GM12878 (cell line): Measurements from ENCODE around the gene LRIT1. TPM values are rescaled to one million over a fixed set of nuclear protein-coding genes. Genes with fewer than 3 reads are reported as not detected.

Experiments
- ATAC-seq: fragments of 200-7000 bp; cut with Tn5 transposase; 3 replicates; pipeline ENCODE4 v1.9.1; 2020; ENCODE audit warnings: mild to moderate bottlenecking, moderate library complexity
- BruUV-seq: library from RNA; stranded (reverse); fragments of 400-500 nt; replicated peaks from 2 replicates; lab custom pipeline; 2021; lab: Mats Ljungman, UMichigan
- CTCF ChIA-PET: fragments of 300-600 bp; sonication (Branson Sonifier 250); formaldehyde crosslinking; extraction: SDS; loops from one replicate; lab custom pipeline; 2021; ENCODE audit warnings: inconsistent platforms; lab: Yijun Ruan, JAX
- POLR2A ChIA-PET: fragments of 350-600 bp; formaldehyde crosslinking; extraction: SDS; loops from one replicate; lab custom pipeline; 2021; ENCODE audit warnings: inconsistent platforms; lab: Charles Lee
- RAD21 ChIA-PET: fragments of 300-600 bp; sonication (Branson Sonifier 250); formaldehyde crosslinking; loops from one replicate; lab custom pipeline; 2023; ENCODE audit warnings: antibody characterized with exemption; ENCODE audit not compliant: unreplicated experiment; lab: Charles Lee
- SMC1A ChIA-PET: fragments of 300-600 bp; sonication (Branson Sonifier 250); formaldehyde crosslinking; loops from one replicate; lab custom pipeline; 2023; ENCODE audit not compliant: unreplicated experiment, uncharacterized antibody; lab: Charles Lee
- DNase-seq: peaks from one replicate; pipeline ENCODE4 v3.0.0-alpha.2; 2011; ENCODE audit warnings: low read depth, low spot score
- FAIRE-seq: peaks from 3 replicates; lab custom pipeline; 2011; peaks lifted over from hg19 to GRCh38; lab: Jason Lieb, UNC
- H2AFZ ChIP-seq: 2 replicates; pipeline ENCODE4 v1.6.0; 2011; ENCODE audit warnings: low read depth, low read length, control low read depth; ENCODE audit not compliant: control insufficient read depth
- H3K27ac ChIP-seq: 2 replicates; pipeline ENCODE4 v1.5.1; 2011; ENCODE audit warnings: control low read depth; ENCODE audit not compliant: control insufficient read depth, insufficient read depth
- H3K27me3 ChIP-seq, 2 experiments: replicated peaks in 1 of 2; 2 replicates each; pipeline versions ENCODE4 v1.6.0 to v1.6.1; 2011; ENCODE audit warnings: low read length in 1 of 2; ENCODE audit not compliant: control insufficient read depth in 2 of 2, insufficient read depth in 2 of 2
- H3K36me3 ChIP-seq, 2 experiments: 2 replicates each; pipeline ENCODE4 v1.5.1; 2011; ENCODE audit warnings: low read length in 1 of 2; ENCODE audit not compliant: control insufficient read depth in 2 of 2, insufficient read depth in 2 of 2
- H3K4me1 ChIP-seq: 2 replicates; pipeline ENCODE4 v1.6.1; 2011; ENCODE audit warnings: mild to moderate bottlenecking, low read length, moderate library complexity, mixed read lengths; ENCODE audit not compliant: control insufficient read depth, insufficient read depth
- H3K4me2 ChIP-seq: 2 replicates; pipeline ENCODE4 v1.6.0; 2011; ENCODE audit warnings: control low read depth; ENCODE audit not compliant: control insufficient read depth, insufficient read depth
- H3K4me3 ChIP-seq: fragments of 200-600 bp; sonication (generic); 2 replicates; pipeline ENCODE4 v1.5.1; 2016
- H3K79me2 ChIP-seq: 2 replicates; pipeline ENCODE4 v1.6.0; 2011; ENCODE audit warnings: low read length; ENCODE audit not compliant: control insufficient read depth, insufficient read depth
- H3K9ac ChIP-seq: 2 replicates; pipeline ENCODE4 v1.8.0; 2011; ENCODE audit warnings: low read length, control low read depth, mixed read lengths; ENCODE audit not compliant: control insufficient read depth, insufficient read depth
- H3K9me3 ChIP-seq: replicated peaks from 3 replicates; pipeline ENCODE4 v1.5.1; 2011; ENCODE audit warnings: mild to moderate bottlenecking, low read length; ENCODE audit not compliant: control insufficient read depth, insufficient read depth
- H4K20me1 ChIP-seq: 2 replicates; pipeline ENCODE4 v1.6.0; 2011; ENCODE audit not compliant: control insufficient read depth, insufficient read depth
- ATF2 ChIP-seq: IDR thresholded peaks from 2 replicates; pipeline ENCODE4 v1.6.1; 2012; ENCODE audit warnings: low read length, inconsistent platforms
- CREB1 ChIP-seq: IDR thresholded peaks from 2 replicates; pipeline ENCODE4 v1.6.1; 2012; ENCODE audit warnings: low read depth, mild to moderate bottlenecking, inconsistent platforms
- FOS ChIP-seq: IDR thresholded peaks from 3 replicates; pipeline ENCODE4 v1.6.1; 2011; ENCODE audit warnings: borderline replicate concordance; ENCODE audit not compliant: insufficient read length; ENCODE audit errors: extremely low read depth
- HDAC6 ChIP-seq: fragments of 200-600 bp; sonication (generic); IDR thresholded peaks from one replicate; pipeline ENCODE4 v1.8.0; 2017; ENCODE audit warnings: antibody characterized with exemption; ENCODE audit not compliant: unreplicated experiment
- IKZF1 ChIP-seq: fragments of 450-650 bp; conservative IDR thresholded peaks from 2 replicates; pipeline ENCODE4 v1.6.1; 2017; ENCODE audit warnings: antibody characterized with exemption, mild to moderate bottlenecking
- PML ChIP-seq: IDR thresholded peaks from 2 replicates; pipeline ENCODE4 v1.6.1; 2012; ENCODE audit warnings: low read length, inconsistent platforms
- POLR2AphosphoS2 ChIP-seq: IDR thresholded peaks from 2 replicates; pipeline ENCODE4 v1.6.1; 2011; ENCODE audit warnings: low read depth, mild to moderate bottlenecking, low read length, improper control_type of control experiment, moderate library complexity
- POLR2AphosphoS5 ChIP-seq: IDR thresholded peaks from 2 replicates; pipeline ENCODE4 v1.6.1; 2011; ENCODE audit warnings: mild to moderate bottlenecking, low read length, inconsistent platforms
- RUNX3 ChIP-seq: IDR thresholded peaks from 2 replicates; pipeline ENCODE4 v1.6.1; 2012; ENCODE audit warnings: low read length, inconsistent platforms
- SMARCA5 ChIP-seq: fragments of 450-650 bp; IDR thresholded peaks from 2 replicates; pipeline ENCODE4 v1.6.1; 2017; ENCODE audit warnings: mild to moderate bottlenecking
- SREBF2 ChIP-seq: IDR thresholded peaks from 2 replicates; pipeline ENCODE4 v1.6.1; 2012; ENCODE audit warnings: mild to moderate bottlenecking, low read length
- STAT1 ChIP-seq: fragments of 450-650 bp; conservative IDR thresholded peaks from 2 replicates; pipeline ENCODE4 v1.6.1; 2014; ENCODE audit warnings: antibody characterized with exemption, mild to moderate bottlenecking
- SUPT20H ChIP-seq: IDR thresholded peaks from 2 replicates; pipeline ENCODE4 v1.6.1; 2011; ENCODE audit warnings: low read depth, mild to moderate bottlenecking, low read length, moderate library complexity, borderline replicate concordance; ENCODE audit not compliant: control insufficient read depth
- ZSCAN29 ChIP-seq: fragments of 450-650 bp; IDR thresholded peaks from 2 replicates; pipeline ENCODE4 v1.6.1; 2017; ENCODE audit warnings: mild to moderate bottlenecking, moderate library complexity
- WGBS: methylation state at CpG from one replicate; pipeline ENCODE4 v1.1.6; 2016; ENCODE audit warnings: low lambda C conversion rate; ENCODE audit not compliant: insufficient replicate concordance, insufficient coverage; ENCODE audit errors: missing lambda C conversion rate; 5-methylcytosine and 5-hydroxymethylcytosine counted together
- in situ Hi-C: fragments of 300-500 bp; cut with MboI; formaldehyde crosslinking; loops from 9 replicates; pipeline ENCODE4 v1.14.3; 2018; ENCODE audit warnings: mixed read lengths
- intact Hi-C: fragments of 100-400 bp; cut with micrococcal nuclease; formaldehyde crosslinking; loops from one replicate; pipeline ENCODE4 v1.14.2; 2022; ENCODE audit not compliant: unreplicated experiment
- polyA plus RNA-seq, 11 experiments: library from polyadenylated mRNA; depleted of rRNA in 4 of 11; unstranded in 6 of 11; stranded (reverse) in 5 of 11; fragments of >200 nt; fragmentation: Nextera tagmentation in 4 of 11; fragmentation: Illumina TruSeq in 1 of 11; extraction: Ambion mirVana in 4 of 11; extraction: Trizol in 1 of 11; gene quantifications; 1 replicate in 1 of 11; 2 replicates in 10 of 11; pipeline versions ENCODE4 v1.2.1 to v1.2.3, GENCODE V29; 2011 to 2016; ENCODE audit warnings: inconsistent platforms in 2 of 11, missing spikeins in 2 of 11, low read depth in 1 of 11
- total RNA-seq, 4 experiments: library from RNA; depleted of rRNA in 3 of 4; stranded (reverse); fragments of >200 nt in 3 of 4; fragmentation: Illumina TruSeq in 1 of 4; extraction: Trizol in 1 of 4; gene quantifications; 2 replicates each; pipeline versions ENCODE4 v1.2.1 to v1.2.3, GENCODE V29; 2013 to 2021
- TF ChIP-seq, protein P1 (sequence below): IDR thresholded peaks from 2 replicates; pipeline ENCODE4 v1.6.1; 2011; ENCODE audit warnings: borderline replicate concordance, low read depth, mild to moderate bottlenecking, moderate library complexity, low read length; ENCODE audit not compliant: insufficient read depth, poor library complexity, severe bottlenecking
- TF ChIP-seq, protein P2 (sequence below): fragments of 450-650 bp; formaldehyde crosslinking; IDR thresholded peaks from 2 replicates; pipeline ENCODE4 v1.4.0; 2022; ENCODE audit warnings: mild to moderate bottlenecking, moderate library complexity
- TF ChIP-seq, protein P3 (sequence below): fragments of 450-650 bp; conservative IDR thresholded peaks from 2 replicates; pipeline ENCODE4 v1.6.1; 2017; ENCODE audit warnings: mild to moderate bottlenecking, moderate library complexity

LRIT1 gene
- total and polyA plus RNA-seq, 10 of the 15 experiments (the other 5 are each of a cell fraction or from before 2014, with no cell fraction given), result not detected

- H3K9ac ChIP-seq, result no peak overlapping the region
- intact Hi-C loops (no loop called here), in situ Hi-C loops (no loop called here)
- ATAC-seq (no peak), DNase-seq (no peak), FAIRE-seq (no peak)
- no peaks in the 10 kb centered on the region for H3K4me1 ChIP-seq
- ChIA-PET POLR2A (no interaction called here), RAD21 (no interaction called here), SMC1A (no interaction called here), CTCF (interaction anchor here (0.6 to 1.4 kb wide), 2 partner anchors 96 to 294 kb away, joined by 3 read pairs; no protein-coding TSS in a partner anchor)
- no peaks in the 10 kb centered on the region for H3K79me2 ChIP-seq
- no peak overlapping the region for H3K27ac ChIP-seq
- TF ChIP-seq POLR2AphosphoS5, result no peak
- no peak for TF ChIP-seq CREB1
- TF ChIP-seq SMARCA5, result no peak
- no peak for TF ChIP-seq ATF2
- TF ChIP-seq HDAC6, result no peak
- TF ChIP-seq SUPT20H, result no peak
- TF ChIP-seq RUNX3, result no peak
- TF ChIP-seq, protein P1, sequence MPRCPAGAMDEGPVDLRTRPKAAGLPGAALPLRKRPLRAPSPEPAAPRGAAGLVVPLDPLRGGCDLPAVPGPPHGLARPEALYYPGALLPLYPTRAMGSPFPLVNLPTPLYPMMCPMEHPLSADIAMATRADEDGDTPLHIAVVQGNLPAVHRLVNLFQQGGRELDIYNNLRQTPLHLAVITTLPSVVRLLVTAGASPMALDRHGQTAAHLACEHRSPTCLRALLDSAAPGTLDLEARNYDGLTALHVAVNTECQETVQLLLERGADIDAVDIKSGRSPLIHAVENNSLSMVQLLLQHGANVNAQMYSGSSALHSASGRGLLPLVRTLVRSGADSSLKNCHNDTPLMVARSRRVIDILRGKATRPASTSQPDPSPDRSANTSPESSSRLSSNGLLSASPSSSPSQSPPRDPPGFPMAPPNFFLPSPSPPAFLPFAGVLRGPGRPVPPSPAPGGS, result no peak
- TF ChIP-seq STAT1, result no peak
- no peak for TF ChIP-seq IKZF1
- TF ChIP-seq, protein P2, sequence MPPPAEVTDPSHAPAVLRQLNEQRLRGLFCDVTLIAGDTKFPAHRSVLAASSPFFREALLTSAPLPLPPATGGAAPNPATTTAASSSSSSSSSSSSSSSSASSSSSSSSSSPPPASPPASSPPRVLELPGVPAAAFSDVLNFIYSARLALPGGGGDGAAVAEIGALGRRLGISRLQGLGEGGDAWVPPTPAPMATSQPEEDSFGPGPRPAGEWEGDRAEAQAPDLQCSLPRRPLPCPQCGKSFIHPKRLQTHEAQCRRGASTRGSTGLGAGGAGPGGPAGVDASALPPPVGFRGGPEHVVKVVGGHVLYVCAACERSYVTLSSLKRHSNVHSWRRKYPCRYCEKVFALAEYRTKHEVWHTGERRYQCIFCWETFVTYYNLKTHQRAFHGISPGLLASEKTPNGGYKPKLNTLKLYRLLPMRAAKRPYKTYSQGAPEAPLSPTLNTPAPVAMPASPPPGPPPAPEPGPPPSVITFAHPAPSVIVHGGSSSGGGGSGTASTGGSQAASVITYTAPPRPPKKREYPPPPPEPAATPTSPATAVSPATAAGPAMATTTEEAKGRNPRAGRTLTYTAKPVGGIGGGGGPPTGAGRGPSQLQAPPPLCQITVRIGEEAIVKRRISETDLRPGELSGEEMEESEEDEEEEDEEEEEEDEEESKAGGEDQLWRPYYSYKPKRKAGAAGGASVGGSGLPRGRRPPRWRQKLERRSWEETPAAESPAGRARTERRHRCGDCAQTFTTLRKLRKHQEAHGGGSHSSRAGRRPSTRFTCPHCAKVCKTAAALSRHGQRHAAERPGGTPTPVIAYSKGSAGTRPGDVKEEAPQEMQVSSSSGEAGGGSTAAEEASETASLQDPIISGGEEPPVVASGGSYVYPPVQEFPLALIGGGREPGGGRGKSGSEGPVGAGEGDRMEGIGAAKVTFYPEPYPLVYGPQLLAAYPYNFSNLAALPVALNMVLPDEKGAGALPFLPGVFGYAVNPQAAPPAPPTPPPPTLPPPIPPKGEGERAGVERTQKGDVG (CRISPR knock-in tag), result no peak
- no peak for TF ChIP-seq POLR2AphosphoS2
- TF ChIP-seq, protein P3, sequence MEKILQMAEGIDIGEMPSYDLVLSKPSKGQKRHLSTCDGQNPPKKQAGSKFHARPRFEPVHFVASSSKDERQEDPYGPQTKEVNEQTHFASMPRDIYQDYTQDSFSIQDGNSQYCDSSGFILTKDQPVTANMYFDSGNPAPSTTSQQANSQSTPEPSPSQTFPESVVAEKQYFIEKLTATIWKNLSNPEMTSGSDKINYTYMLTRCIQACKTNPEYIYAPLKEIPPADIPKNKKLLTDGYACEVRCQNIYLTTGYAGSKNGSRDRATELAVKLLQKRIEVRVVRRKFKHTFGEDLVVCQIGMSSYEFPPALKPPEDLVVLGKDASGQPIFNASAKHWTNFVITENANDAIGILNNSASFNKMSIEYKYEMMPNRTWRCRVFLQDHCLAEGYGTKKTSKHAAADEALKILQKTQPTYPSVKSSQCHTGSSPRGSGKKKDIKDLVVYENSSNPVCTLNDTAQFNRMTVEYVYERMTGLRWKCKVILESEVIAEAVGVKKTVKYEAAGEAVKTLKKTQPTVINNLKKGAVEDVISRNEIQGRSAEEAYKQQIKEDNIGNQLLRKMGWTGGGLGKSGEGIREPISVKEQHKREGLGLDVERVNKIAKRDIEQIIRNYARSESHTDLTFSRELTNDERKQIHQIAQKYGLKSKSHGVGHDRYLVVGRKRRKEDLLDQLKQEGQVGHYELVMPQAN, result no peak
- TF ChIP-seq FOS, result no peak
- TF ChIP-seq SREBF2, result no peak
- no peak for TF ChIP-seq ZSCAN29
- no peak for TF ChIP-seq PML
- peaks cover 4% of the 10 kb centered on the region in 2 experiments; a peak in 2 of 4 replicates for H3K27me3 ChIP-seq
- no peak overlapping the region for H2AFZ ChIP-seq
- WGBS, result 95% methylated on average over 3 of the region's 3 CpGs
- no peaks in the 10 kb centered on the region for H3K9me3 ChIP-seq
- no peak overlapping the region for H3K4me2 ChIP-seq
- no TSS peak for BruUV-seq
- H3K4me3 ChIP-seq, result no peak overlapping the region
- H4K20me1 ChIP-seq, result no peaks in the 10 kb centered on the region
- H3K36me3 ChIP-seq, result no peaks in the 10 kb centered on the region
Measured at GRCh38 chr10:84243759-84244158, 2.4 kb upstream of the LRIT1 start.
